GM12892 (cell line): Measurements from ENCODE around the gene ORMDL1.

Source experiments
- POLR2A ChIP-seq: IDR thresholded peaks from 2 replicates; pipeline ENCODE4 v1.6.1; 2011; ENCODE audit warnings: low read depth, low read length, control low read depth
- POLR2AphosphoS5 ChIP-seq: IDR thresholded peaks from 2 replicates; pipeline ENCODE4 v1.6.1; 2011; ENCODE audit warnings: low read depth, low read length, control low read depth
- TAF1 ChIP-seq: IDR thresholded peaks from 2 replicates; pipeline ENCODE4 v1.6.1; 2011; ENCODE audit warnings: low read depth, mild to moderate bottlenecking, control low read depth, low read length, borderline replicate concordance

DNA sequence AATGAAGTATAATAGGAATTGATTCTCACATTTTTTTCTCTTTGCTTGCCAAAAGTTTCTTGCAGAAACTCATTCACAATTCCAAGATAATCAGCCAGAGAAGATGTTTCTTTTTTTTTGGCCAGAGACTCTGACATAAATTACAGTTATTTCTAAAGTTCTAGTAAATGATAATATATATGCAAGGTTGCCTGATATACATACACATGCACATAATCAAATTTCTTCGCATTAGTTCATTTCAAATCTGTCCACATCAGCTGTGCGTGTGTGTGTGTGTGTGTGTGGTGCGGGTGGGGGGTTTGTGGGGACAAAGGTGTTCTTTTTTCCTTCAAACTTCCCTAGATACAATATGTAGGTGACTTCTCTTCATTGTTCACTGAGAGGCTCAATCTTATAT lies 54.7 kb downstream of the ORMDL1 start:
- TF ChIP-seq POLR2A (no peak), POLR2AphosphoS5 (no peak), TAF1 (no peak)
